Body of pancreas (tissue), 4 donors: ENCODE data around the gene NSD2. TPM values are rescaled to one million over a fixed set of nuclear protein-coding genes. Genes with fewer than 3 reads are reported as not detected.
A peak's percentile ranks its signal among the peaks of the same experiment; 100 is the strongest.

ENCODE experiments used
- ATAC-seq: fragments of 150-250 bp; one replicate; pipeline ENCODE4 v1.9.1; 2016
- DNase-seq, 4 donors: peaks; one replicate each; pipeline ENCODE4 v3.0.0-alpha.2; 2019
- H3K27ac ChIP-seq, 4 donors: fragments of 200-600 bp; sonication (generic); 1 replicate in 3 of 4; 2 replicates in 1 of 4; pipeline versions ENCODE4 v1.5.1 to v1.6.1; 2016 to 2019; ENCODE audit warnings: mild to moderate bottlenecking in 1 of 4, mixed read lengths in 1 of 4, moderate library complexity in 1 of 4
- H3K27me3 ChIP-seq, 2 donors: fragments of 200-600 bp; sonication (generic); one replicate each; pipeline ENCODE4 v1.6.0; 2016; ENCODE audit warnings: mild to moderate bottlenecking in 1 of 2
- H3K36me3 ChIP-seq, 2 donors: fragments of 200-600 bp; sonication (generic); replicated peaks in 1 of 2; 2 replicates each; pipeline ENCODE4 v1.5.1; 2016; ENCODE audit warnings: low read depth in 2 of 2; ENCODE audit not compliant: insufficient read depth in 1 of 2
- H3K4me1 ChIP-seq: fragments of 200-600 bp; sonication (generic); one replicate; pipeline ENCODE4 v1.6.0; 2016
- H3K4me3 ChIP-seq, 2 donors: fragments of 200-600 bp; sonication (generic); 1 replicate in 1 of 2; 2 replicates in 1 of 2; pipeline ENCODE4 v1.5.1; 2016 to 2019
- H3K9me3 ChIP-seq, 3 donors: fragments of 200-600 bp; sonication (generic); 1 replicate in 2 of 3; 2 replicates in 1 of 3; pipeline ENCODE4 v1.5.1; 2016
- CTCF ChIP-seq, 7 experiments: fragments of 450-650 bp in 4 of 7; fragments of 200-600 bp in 3 of 7; sonication (generic) in 3 of 7; IDR thresholded peaks; one replicate each; pipeline ENCODE4 v1.5.1; 2016 to 2019; ENCODE audit warnings: antibody characterized with exemption in 7 of 7
- POLR2A ChIP-seq, 3 donors: fragments of 450-650 bp; IDR thresholded peaks; one replicate each; pipeline ENCODE4 v1.6.1; 2016; ENCODE audit warnings: antibody characterized with exemption in 3 of 3, mild to moderate bottlenecking in 2 of 3
- WGBS, 2 donors: methylation state at CpG; one replicate each; pipeline ENCODE4 v1.1.5; 2017; 5-methylcytosine and 5-hydroxymethylcytosine counted together
- intact Hi-C: fragments of 100-400 bp; cut with DNase I; formaldehyde crosslinking; loops from one replicate; pipeline ENCODE4 v1.15.1; 2023
- total RNA-seq, 2 donors: library from RNA; depleted of rRNA; stranded (reverse); fragments of >200 nt; gene quantifications; one replicate each; pipeline ENCODE4 v1.1.0, GENCODE V29; 2016

The NSD2 gene
- total RNA-seq, 2 donors from 2014 or later: 38.1 to 40.2 TPM

GRCh38 chr4:1981251-1982058 is 110.3 kb downstream of the NSD2 start:
- TF ChIP-seq POLR2A (IDR thresholded peaks at IDR 0.05) (no peak), CTCF (IDR thresholded peaks at IDR 0.05) (no peak)
- Histone ChIP-seq H3K27ac (no peak overlapping the region), H3K9me3 (no peaks in the 10 kb centered on the region), H3K4me3 (no peak overlapping the region), H3K4me1 (no peaks in the 10 kb centered on the region), H3K36me3 (peaks cover 9 to 31% of the 10 kb centered on the region in 2 donors), H3K27me3 (no peaks in the 10 kb centered on the region)
- ATAC-seq (no peak), DNase-seq (peak in 1 of 4 donors; percentile 40)
- 86 to 87% methylated on average over 20 to 22 of the region's 22 CpGs for WGBS, 2 donors
- intact Hi-C loops: no loop called here

GRCh38 chr4:1982124-1983052 is 111.2 kb downstream of the NSD2 start:
- 89 to 92% methylated on average over 16 of the region's 16 CpGs for WGBS, 2 donors
- H3K27ac ChIP-seq: no peak overlapping the region
- H3K9me3 ChIP-seq: no peaks in the 10 kb centered on the region
- DNase-seq (no peak), ATAC-seq (no peak)
- H3K4me1 ChIP-seq: no peaks in the 10 kb centered on the region
- intact Hi-C loops: no loop called here
- no peaks in the 10 kb centered on the region for H3K27me3 ChIP-seq
- peaks cover 9 to 33% of the 10 kb centered on the region in 2 donors for H3K36me3 ChIP-seq
- TF ChIP-seq CTCF (IDR thresholded peaks at IDR 0.05): no peak
- TF ChIP-seq POLR2A (IDR thresholded peaks at IDR 0.05): no peak
- H3K4me3 ChIP-seq: no peak overlapping the region

GRCh38 chr4:1983053-1983845 is 112.1 kb downstream of the NSD2 start:
- H3K36me3 ChIP-seq: peaks cover 9 to 35% of the 10 kb centered on the region in 2 donors
- DNase-seq (no peak), ATAC-seq (no peak)
- H3K4me1 ChIP-seq: no peaks in the 10 kb centered on the region
- no peaks in the 10 kb centered on the region for H3K9me3 ChIP-seq
- TF ChIP-seq POLR2A (IDR thresholded peaks at IDR 0.05) (no peak), CTCF (IDR thresholded peaks at IDR 0.05) (no peak)
- intact Hi-C loops: no loop called here
- WGBS, 2 donors: 92 to 93% methylated on average over 15 to 21 of the region's 34 CpGs
- H3K27ac ChIP-seq: no peak overlapping the region
- no peak overlapping the region for H3K4me3 ChIP-seq
- H3K27me3 ChIP-seq: no peaks in the 10 kb centered on the region

- DNase-seq (peak in 2 of 4 donors; percentile 41 to 46), ATAC-seq (no peak)
- H3K27ac ChIP-seq: no peak overlapping the region
- intact Hi-C loops: no loop called here
- H3K36me3 ChIP-seq: peaks cover 9 to 36% of the 10 kb centered on the region in 2 donors
- no peaks in the 10 kb centered on the region for H3K9me3 ChIP-seq
- no peaks in the 10 kb centered on the region for H3K27me3 ChIP-seq
- TF ChIP-seq CTCF (IDR thresholded peaks at IDR 0.05) (no peak), POLR2A (IDR thresholded peaks at IDR 0.05) (no peak)
- WGBS, 2 donors: 83 to 100% methylated on average over 1 to 13 of the region's 21 CpGs
- H3K4me1 ChIP-seq: no peaks in the 10 kb centered on the region
- no peak overlapping the region for H3K4me3 ChIP-seq
Observed at GRCh38 chr4:1983846-1984405, 112.7 kb downstream of the NSD2 start.
